Effector CD8-positive, alpha-beta T cell (primary cell): ENCODE data around the gene BLOC1S4.
A peak's percentile ranks its signal among the peaks of the same experiment; 100 is the strongest.
"Not testable (repeated sequence)": the region's sequence is repeated elsewhere in the genome, so short reads cannot be mapped to it uniquely, and the experiment has no call there.

Source experiments
- DNase-seq: peaks from one replicate; lab custom pipeline; 2025; lab: John Stamatoyannopoulos, UW

BLOC1S4 gene

GRCh38 chr4:6718932-6719610 is 3.1 kb downstream of the BLOC1S4 start:
- DNase-seq = no peak

- DNase-seq = no peak
Measured at GRCh38 chr4:6719611-6720179, 3.7 kb downstream of the BLOC1S4 start.

GRCh38 chr4:6720202-6720699 is 4.3 kb downstream of the BLOC1S4 start:
- peak; percentile 82 for DNase-seq

GRCh38 chr4:6721121-6721520 is 5.1 kb downstream of the BLOC1S4 start:
- DNase-seq = no peak

GRCh38 chr4:6722891-6723290 is 6.9 kb downstream of the BLOC1S4 start:
- no peak for DNase-seq

- no peak for DNase-seq
Measured at GRCh38 chr4:6723851-6724250, 7.9 kb downstream of the BLOC1S4 start.

- DNase-seq = no peak
Measured at GRCh38 chr4:6724421-6725111, 8.6 kb downstream of the BLOC1S4 start.

- DNase-seq = not testable (repeated sequence)
Measured at GRCh38 chr4:6725427-6725961, 9.5 kb downstream of the BLOC1S4 start.

- no peak for DNase-seq
Measured at GRCh38 chr4:6727081-6727942, 11.3 kb downstream of the BLOC1S4 start.

GRCh38 chr4:6727943-6728250 is 11.9 kb downstream of the BLOC1S4 start:
- no peak for DNase-seq

- DNase-seq = no peak
Measured at GRCh38 chr4:6728320-6729029, 12.5 kb downstream of the BLOC1S4 start.

- DNase-seq = no peak
Measured at GRCh38 chr4:6730603-6731317, 14.8 kb downstream of the BLOC1S4 start.

GRCh38 chr4:6731318-6731675 is 15.3 kb downstream of the BLOC1S4 start:
- DNase-seq = no peak

- DNase-seq = no peak
Measured at GRCh38 chr4:6731780-6732179, 15.8 kb downstream of the BLOC1S4 start.

GRCh38 chr4:6732441-6733357 is 16.7 kb downstream of the BLOC1S4 start:
- no peak for DNase-seq

- no peak for DNase-seq
Measured at GRCh38 chr4:6733358-6734164, 17.6 kb downstream of the BLOC1S4 start.

GRCh38 chr4:6734165-6734786 is 18.3 kb downstream of the BLOC1S4 start:
- DNase-seq = no peak

GRCh38 chr4:6739920-6740319 is 23.9 kb downstream of the BLOC1S4 start:
- no peak for DNase-seq
